Sigmoid colon (tissue), 4 donors: Measurements from ENCODE around the gene TAF10.

ENCODE experiments used
- CTCF ChIP-seq, 4 experiments: fragments of 450-650 bp in 3 of 4; fragments of 200-600 bp in 1 of 4; IDR thresholded peaks; one replicate each; pipeline ENCODE4 v1.5.1; 2016 to 2019; ENCODE audit warnings: antibody characterized with exemption in 4 of 4, mild to moderate bottlenecking in 3 of 4, moderate library complexity in 2 of 4
- EP300 ChIP-seq, 4 donors: sonication (generic); formaldehyde crosslinking; IDR thresholded peaks; one replicate each; pipeline ENCODE4 v1.6.1; 2017; ENCODE audit warnings: antibody characterized with exemption in 4 of 4
- POLR2A ChIP-seq, 2 donors: fragments of 450-650 bp; IDR thresholded peaks; one replicate each; pipeline ENCODE4 v1.6.1; 2016; ENCODE audit warnings: antibody characterized with exemption in 2 of 2, mild to moderate bottlenecking in 2 of 2, moderate library complexity in 2 of 2
- POLR2AphosphoS5 ChIP-seq, 4 donors: sonication (generic); formaldehyde crosslinking; IDR thresholded peaks; one replicate each; pipeline ENCODE4 v1.6.1; 2017; ENCODE audit warnings: antibody characterized with exemption in 4 of 4

DNA sequence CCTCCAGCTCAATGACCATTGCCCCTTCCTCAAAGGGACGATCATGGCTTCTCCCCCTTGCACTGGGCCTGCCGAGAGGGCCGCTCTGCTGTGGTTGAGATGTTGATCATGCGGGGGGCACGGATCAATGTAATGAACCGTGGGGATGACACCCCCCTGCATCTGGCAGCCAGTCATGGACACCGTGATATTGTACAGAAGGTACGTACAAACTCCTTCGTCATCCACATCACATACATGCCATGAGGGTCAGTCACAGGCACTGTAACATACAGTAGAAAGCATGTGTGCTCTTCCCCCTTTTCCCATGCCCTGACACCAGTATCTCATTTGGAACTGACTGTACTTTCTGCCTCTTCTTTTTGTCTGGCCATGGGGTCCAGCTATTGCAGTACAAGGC is 4.0 kb downstream of the TAF10 start:
- TF ChIP-seq POLR2AphosphoS5 (IDR thresholded peaks at IDR 0.05) (peak in 2 of 4 donors; percentile 41 to 50), CTCF (IDR thresholded peaks at IDR 0.05) (no peak), POLR2A (IDR thresholded peaks at IDR 0.05) (no peak), EP300 (IDR thresholded peaks at IDR 0.05) (peak in 1 of 4 donors; percentile 36)
